MM.1S (cell line): ENCODE measurements around the gene MFGE8.

Source experiments
- CTCF ChIP-seq: fragments of 300-600 bp; sonication (generic); IDR thresholded peaks from 2 replicates; pipeline ENCODE4 v1.5.1; 2016; ENCODE audit warnings: antibody characterized with exemption, low read length, mixed read lengths
- EZH2 ChIP-seq: fragments of 300-600 bp; sonication (generic); optimal IDR thresholded peaks from 2 replicates; pipeline ENCODE3; 2017; ENCODE audit warnings: low read depth, mild to moderate bottlenecking, antibody characterized with exemption, low read length, mixed read lengths
- EZH2phosphoT487 ChIP-seq: fragments of 300-600 bp; sonication (generic); IDR thresholded peaks from 2 replicates; pipeline ENCODE4 v1.6.1; 2018; ENCODE audit warnings: antibody characterized with exemption, low read length

- TF ChIP-seq CTCF (no peak), EZH2 (no peak), EZH2phosphoT487 (no peak)
These were observed 4.6 kb upstream of the MFGE8 start for GRCh38 chr15:88917760-88918159.
